Lung (tissue), 12 donors: Measurements from ENCODE around the gene POLR3H. TPM values are rescaled to one million over a fixed set of nuclear protein-coding genes. Genes with fewer than 3 reads are reported as not detected.
A peak's percentile ranks its signal among the peaks of the same experiment; 100 is the strongest.

Experiments
- ATAC-seq: fragments of 200-7000 bp; cut with Tn5 transposase; one replicate; pipeline ENCODE4 v1.9.1; 2020; ENCODE audit warnings: moderate number of reproducible peaks; ENCODE audit not compliant: insufficient read depth, low FRiP score
- DNase-seq, 3 donors: peaks; one replicate each; pipeline ENCODE4 v3.0.0-alpha.2; 2013 to 2017
- H3K27ac ChIP-seq, 2 donors: one replicate each; pipeline ENCODE4 v1.5.1; 2013; ENCODE audit warnings: mild to moderate bottlenecking in 2 of 2, moderate library complexity in 2 of 2, control low read depth in 1 of 2, inconsistent platforms in 1 of 2, low read depth in 1 of 2, low read length in 1 of 2
- H3K27me3 ChIP-seq, 3 donors: one replicate each; pipeline ENCODE4 v1.5.1; 2013; ENCODE audit warnings: low read length in 2 of 3; ENCODE audit not compliant: control insufficient read depth in 3 of 3, insufficient read depth in 3 of 3
- H3K36me3 ChIP-seq, 4 donors: one replicate each; pipeline ENCODE4 v1.5.1; 2013; ENCODE audit warnings: low read length in 4 of 4, mild to moderate bottlenecking in 1 of 4, moderate library complexity in 1 of 4; ENCODE audit not compliant: control insufficient read depth in 4 of 4, insufficient read depth in 4 of 4
- H3K4me1 ChIP-seq, 5 donors: one replicate each; pipeline ENCODE4 v1.5.1; 2013; ENCODE audit warnings: low read length in 5 of 5, mild to moderate bottlenecking in 2 of 5, moderate library complexity in 1 of 5; ENCODE audit not compliant: control insufficient read depth in 5 of 5, insufficient read depth in 5 of 5
- H3K4me3 ChIP-seq: one replicate; pipeline ENCODE4 v1.5.1; 2013; ENCODE audit warnings: mild to moderate bottlenecking, control low read depth, moderate library complexity
- H3K9ac ChIP-seq, 2 donors: one replicate each; pipeline ENCODE4 v1.5.1; 2013; ENCODE audit warnings: low read length in 2 of 2, control low read depth in 1 of 2; ENCODE audit not compliant: insufficient read depth in 1 of 2
- H3K9me3 ChIP-seq, 4 donors: one replicate each; pipeline ENCODE4 v1.5.1; 2013; ENCODE audit warnings: low read length in 3 of 4, mild to moderate bottlenecking in 1 of 4, moderate library complexity in 1 of 4; ENCODE audit not compliant: control insufficient read depth in 4 of 4, insufficient read depth in 3 of 4
- CTCF ChIP-seq: IDR thresholded peaks from 2 replicates; pipeline ENCODE4 v1.5.1; 2012; ENCODE audit warnings: mild to moderate bottlenecking; ENCODE audit errors: control extremely low read depth, extremely low read depth
- WGBS, 2 donors: extraction: QIAGEN DNeasy Blood & Tissue Kit; methylation state at CpG; one replicate each; pipeline ENCODE4 v1.1.7; 2013; 5-methylcytosine and 5-hydroxymethylcytosine counted together
- polyA plus RNA-seq, 2 donors: library from polyadenylated mRNA; stranded (reverse); fragments of 200-250 nt; gene quantifications; one replicate each; pipeline ENCODE4 v1.2.1, GENCODE V29; 2013
- total RNA-seq, 2 donors: library from RNA; depleted of rRNA in 1 of 2; stranded (reverse); fragments of >200 nt in 1 of 2; gene quantifications; one replicate each; pipeline ENCODE4 v1.2.1, GENCODE V29; 2014 to 2021
- donor health status: control.
- donor health status: control.
- donor health status: Bipolar disorder and iron deficiency.
- donor health status: healthy.
- donor health status: DM: yes; HTN: yes; CAD: no.

POLR3H gene
- total and polyA plus RNA-seq, 4 donors: 12.1 to 65.9 (median 39.8) TPM

GRCh38 chr22:41524251-41524661 lies 20.0 kb downstream of the POLR3H start:
- H3K4me1 ChIP-seq: peaks cover 0 to 17% (median 6%) of the 10 kb centered on the region in 5 donors
- H3K27me3 ChIP-seq: no peaks in the 10 kb centered on the region
- H3K36me3 ChIP-seq: peaks cover 0 to 54% (median 24%) of the 10 kb centered on the region in 4 donors
- 49 to 65% methylated on average over 13 of the region's 13 CpGs for WGBS, 2 donors
- H3K27ac ChIP-seq: peak overlapping the region; percentile 54 to 82
- TF ChIP-seq CTCF: no peak
- H3K9me3 ChIP-seq: no peaks in the 10 kb centered on the region
- ATAC-seq: peak; percentile 43
- H3K4me3 ChIP-seq: no peak overlapping the region
- H3K9ac ChIP-seq: no peak overlapping the region
- DNase-seq: peak; percentile 52 to 68 (median 53)

GRCh38 chr22:41523464-41524221 lies 20.6 kb downstream of the POLR3H start:
- ATAC-seq (peak; percentile 3), DNase-seq (peak; percentile 34 to 62 (median 48))
- TF ChIP-seq CTCF: no peak
- Histone ChIP-seq H3K4me1 (peaks cover 0 to 17% (median 6%) of the 10 kb centered on the region in 5 donors), H3K27me3 (no peaks in the 10 kb centered on the region), H3K9me3 (no peaks in the 10 kb centered on the region), H3K4me3 (no peak overlapping the region), H3K9ac (no peak overlapping the region), H3K27ac (peak overlapping the region; percentile 54 to 82), H3K36me3 (peaks cover 0 to 53% (median 21%) of the 10 kb centered on the region in 4 donors)
- 75 to 77% methylated on average over 21 of the region's 21 CpGs for WGBS, 2 donors

GRCh38 chr22:41522813-41523212 lies 21.5 kb downstream of the POLR3H start:
- H3K36me3 ChIP-seq: peaks cover 0 to 48% (median 18%) of the 10 kb centered on the region in 4 donors
- no peak for TF ChIP-seq CTCF
- peaks cover 0 to 17% (median 6%) of the 10 kb centered on the region in 5 donors for H3K4me1 ChIP-seq

More at GRCh38 chr22:41522813-41523212, 21.5 kb downstream of the POLR3H start:
- WGBS, 2 donors: 94 to 98% methylated on average over 9 of the region's 9 CpGs
- Histone ChIP-seq H3K4me3 (no peak overlapping the region), H3K27me3 (no peaks in the 10 kb centered on the region), H3K9me3 (no peaks in the 10 kb centered on the region), H3K9ac (no peak overlapping the region), H3K27ac (peak overlapping the region; percentile 38 to 82)
- no peak for ATAC-seq
- no peak for DNase-seq
